Stimulated activated effector memory CD8-positive, alpha-beta T cell treated with anti-CD3 and anti-CD28 coated beads, Interleukin-12 subunit alpha, Interleukin-12 subunit beta, amount 100 ng/mL, for 72 hours (primary cell): ENCODE measurements around the gene MARCHF3.
"Not testable (repeated sequence)": the region's sequence is repeated elsewhere in the genome, so short reads cannot be mapped to it uniquely, and the experiment has no call there.

Experiments
- ATAC-seq: fragments of 150-1000 bp; cut with Tn5 transposase; 2 replicates; pipeline ENCODE4 v1.10.0; 2021
- DNase-seq, 2 donors: peaks; one replicate each; pipeline ENCODE4 v3.0.0; 2021 to 2022; ENCODE audit warnings: low spot score in 2 of 2
- H3K27ac Mint-ChIP-seq: one replicate; pipeline ENCODE4 v1.8.0; 2022; ENCODE audit warnings: mild to moderate bottlenecking, mixed read lengths
- H3K36me3 Mint-ChIP-seq: one replicate; pipeline ENCODE4 v1.8.0; 2022; ENCODE audit warnings: mild to moderate bottlenecking, mixed read lengths
- H3K4me1 Mint-ChIP-seq: one replicate; pipeline ENCODE4 v1.8.0; 2022; ENCODE audit warnings: mixed read lengths
- H3K4me3 Mint-ChIP-seq: one replicate; pipeline ENCODE4 v1.8.0; 2022; ENCODE audit warnings: mild to moderate bottlenecking, mixed read lengths
- H3K9me3 Mint-ChIP-seq: one replicate; pipeline ENCODE4 v1.8.0; 2022; ENCODE audit warnings: mixed read lengths

Gene MARCHF3

GRCh38 chr5:126915496-126915895, 114.9 kb downstream of the MARCHF3 start:
- ATAC-seq (peak; percentile 66), DNase-seq (no peak)
- H3K4me1 Mint-ChIP-seq = no peaks in the 10 kb centered on the region
- no peak overlapping the region for H3K4me3 Mint-ChIP-seq
- no peak overlapping the region for H3K27ac Mint-ChIP-seq
- H3K9me3 Mint-ChIP-seq = no peaks in the 10 kb centered on the region
- H3K36me3 Mint-ChIP-seq = no peaks in the 10 kb centered on the region

- no peak overlapping the region for H3K4me3 Mint-ChIP-seq
- H3K9me3 Mint-ChIP-seq = peaks cover 2% of the 10 kb centered on the region
- H3K36me3 Mint-ChIP-seq = no peaks in the 10 kb centered on the region
- DNase-seq = no peak
- H3K27ac Mint-ChIP-seq = no peak overlapping the region
- no peaks in the 10 kb centered on the region for H3K4me1 Mint-ChIP-seq
- ATAC-seq = no peak
Observed at GRCh38 chr5:126914801-126915436, 115.4 kb downstream of the MARCHF3 start.

DNA sequence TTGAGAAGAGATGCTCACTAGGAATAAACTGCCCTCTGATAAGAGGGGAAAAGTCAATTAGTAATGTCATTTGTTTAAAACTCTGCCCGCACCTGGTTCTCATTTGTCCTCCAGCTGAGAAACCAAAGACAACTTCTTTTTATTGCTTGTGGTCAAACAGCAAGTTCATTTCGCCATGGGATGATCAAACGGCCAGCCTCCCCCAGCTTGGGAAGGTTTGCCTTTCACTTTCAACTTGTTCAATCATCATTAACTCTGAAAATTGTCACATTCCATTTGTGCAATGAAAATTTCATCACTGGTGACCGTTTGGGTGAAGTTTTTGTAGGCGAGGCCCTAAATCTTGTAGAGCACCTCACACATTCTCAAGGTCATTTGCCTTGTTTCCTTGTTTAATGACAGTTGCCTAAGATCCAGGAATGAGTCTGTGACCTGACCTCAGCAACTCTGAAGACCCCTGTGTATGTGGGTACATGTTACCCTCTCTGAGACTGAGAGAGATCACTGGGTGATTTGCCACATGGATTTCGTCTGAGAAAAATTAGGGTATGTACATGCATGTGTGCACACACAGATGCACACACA, 117.7 kb downstream of the MARCHF3 start:
- Mint-ChIP-seq H3K27ac (no peak overlapping the region), H3K4me1 (no peaks in the 10 kb centered on the region), H3K36me3 (no peaks in the 10 kb centered on the region), H3K4me3 (no peak overlapping the region), H3K9me3 (peaks cover 8% of the 10 kb centered on the region)
- ATAC-seq (no peak), DNase-seq (no peak)

GRCh38 chr5:126911986-126912385, 118.4 kb downstream of the MARCHF3 start:
- Mint-ChIP-seq H3K4me3 (no peak overlapping the region), H3K27ac (no peak overlapping the region), H3K9me3 (peaks cover 8% of the 10 kb centered on the region), H3K36me3 (no peaks in the 10 kb centered on the region), H3K4me1 (no peaks in the 10 kb centered on the region)
- DNase-seq (no peak), ATAC-seq (no peak)

DNA sequence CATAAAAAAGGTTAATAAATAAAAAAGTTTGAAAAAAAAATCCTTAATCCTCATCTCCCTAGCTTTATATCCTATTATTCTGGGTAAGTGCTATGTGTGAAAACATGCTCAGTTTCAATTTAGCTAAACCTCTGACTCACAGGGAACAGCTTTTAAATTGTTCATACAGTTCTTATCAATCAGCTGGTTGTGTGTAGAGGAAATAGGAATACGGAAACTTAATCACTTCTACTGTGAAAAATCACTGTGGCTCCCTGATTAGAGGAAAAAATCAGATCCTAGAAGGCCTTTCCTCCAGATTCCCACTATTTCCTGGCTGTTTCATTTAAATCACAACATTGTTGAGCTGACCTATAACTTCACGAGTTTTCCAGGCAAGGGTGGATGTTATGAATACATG, 120.5 kb downstream of the MARCHF3 start:
- ATAC-seq (no peak), DNase-seq (no peak)
- Mint-ChIP-seq H3K4me3 (no peak overlapping the region), H3K27ac (no peak overlapping the region), H3K36me3 (no peaks in the 10 kb centered on the region), H3K9me3 (peaks cover 8% of the 10 kb centered on the region), H3K4me1 (no peaks in the 10 kb centered on the region)

DNA sequence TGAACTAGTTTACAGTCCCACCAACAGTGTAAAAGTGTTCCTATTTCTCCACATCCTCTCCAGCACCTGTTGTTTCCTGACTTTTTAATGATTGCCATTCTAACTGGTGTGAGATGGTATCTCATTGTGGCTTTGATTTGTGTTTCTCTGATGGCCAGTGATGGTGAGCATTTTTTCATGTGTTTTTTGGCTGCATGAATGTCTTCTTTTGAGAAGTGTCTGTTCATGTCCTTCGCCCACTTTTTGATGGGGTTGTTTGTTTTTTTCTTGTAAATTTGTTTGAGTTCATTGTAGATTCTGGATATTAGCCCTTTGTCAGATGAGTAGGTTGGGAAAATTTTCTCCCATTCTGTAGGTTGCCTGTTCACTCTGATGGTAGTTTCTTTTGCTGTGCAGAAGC, 126.0 kb downstream of the MARCHF3 start:
- not testable (repeated sequence) for H3K27ac Mint-ChIP-seq, DNase-seq, H3K9me3 Mint-ChIP-seq, H3K4me3 Mint-ChIP-seq, H3K4me1 Mint-ChIP-seq, H3K36me3 Mint-ChIP-seq, ATAC-seq

DNA sequence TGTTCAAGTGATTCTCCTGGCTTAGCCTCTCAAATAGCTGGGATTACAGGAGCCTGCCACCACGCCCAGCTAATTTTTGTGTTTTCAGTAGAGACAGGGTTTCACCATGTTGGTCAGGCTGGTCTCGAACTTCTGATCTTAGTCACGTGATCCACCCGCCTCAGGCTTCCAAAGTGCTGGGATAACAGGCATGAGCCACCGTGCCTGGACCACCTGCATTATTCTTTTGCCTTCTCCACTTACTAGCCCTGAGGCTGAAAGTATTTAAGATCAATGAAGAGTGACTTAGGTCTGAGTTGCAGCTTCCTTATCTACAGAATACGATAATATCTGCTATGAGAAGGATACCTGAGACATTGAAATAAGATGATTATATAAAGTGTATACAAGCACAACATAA, 129.6 kb downstream of the MARCHF3 start:
- Mint-ChIP-seq H3K4me1 (no peaks in the 10 kb centered on the region), H3K4me3 (no peak overlapping the region), H3K27ac (no peak overlapping the region), H3K36me3 (no peaks in the 10 kb centered on the region), H3K9me3 (no peaks in the 10 kb centered on the region)
- DNase-seq (no peak), ATAC-seq (no peak)

- DNase-seq (no peak), ATAC-seq (no peak)
- Mint-ChIP-seq H3K36me3 (no peaks in the 10 kb centered on the region), H3K4me3 (no peak overlapping the region), H3K4me1 (no peaks in the 10 kb centered on the region), H3K9me3 (no peaks in the 10 kb centered on the region), H3K27ac (no peak overlapping the region)
Observed at GRCh38 chr5:126899476-126899875, 130.9 kb downstream of the MARCHF3 start.

GRCh38 chr5:126897851-126898630, 132.3 kb downstream of the MARCHF3 start:
- no peak for DNase-seq
- Mint-ChIP-seq H3K4me1 (no peaks in the 10 kb centered on the region), H3K4me3 (no peak overlapping the region), H3K9me3 (no peaks in the 10 kb centered on the region), H3K27ac (no peak overlapping the region), H3K36me3 (no peaks in the 10 kb centered on the region)
- no peak for ATAC-seq

DNA sequence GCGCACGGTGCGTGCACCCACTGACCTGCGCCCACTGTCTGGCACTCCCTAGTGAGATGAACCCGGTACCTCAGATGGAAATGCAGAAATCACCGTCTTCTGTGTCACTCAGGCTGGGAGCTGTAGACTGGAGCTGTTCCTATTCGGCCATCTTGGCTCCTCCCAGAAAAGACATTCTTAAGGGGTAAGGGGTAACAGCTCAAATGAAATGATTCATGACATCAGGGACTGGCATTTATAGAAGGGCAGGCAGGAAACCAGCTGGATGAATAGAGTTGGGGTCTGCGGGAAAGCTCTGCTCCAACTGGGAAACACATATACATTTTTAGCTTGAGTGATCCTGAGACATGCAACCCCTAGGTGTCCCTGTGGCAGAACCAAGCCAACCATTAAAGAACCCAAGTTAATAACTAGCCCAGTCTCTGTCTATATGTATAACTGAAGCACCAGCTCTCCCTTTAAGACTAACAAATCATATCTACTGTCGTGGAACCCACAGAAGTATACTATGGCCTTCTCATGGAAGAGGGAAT, 134.1 kb downstream of the MARCHF3 start:
- Mint-ChIP-seq H3K27ac (no peak overlapping the region), H3K9me3 (no peaks in the 10 kb centered on the region), H3K4me1 (no peaks in the 10 kb centered on the region), H3K36me3 (no peaks in the 10 kb centered on the region), H3K4me3 (no peak overlapping the region)
- ATAC-seq (no peak), DNase-seq (no peak)

GRCh38 chr5:126895712-126896111, 134.6 kb downstream of the MARCHF3 start:
- not testable (repeated sequence) for ATAC-seq, H3K27ac Mint-ChIP-seq, H3K9me3 Mint-ChIP-seq, H3K4me1 Mint-ChIP-seq, H3K4me3 Mint-ChIP-seq, H3K36me3 Mint-ChIP-seq, DNase-seq

DNA sequence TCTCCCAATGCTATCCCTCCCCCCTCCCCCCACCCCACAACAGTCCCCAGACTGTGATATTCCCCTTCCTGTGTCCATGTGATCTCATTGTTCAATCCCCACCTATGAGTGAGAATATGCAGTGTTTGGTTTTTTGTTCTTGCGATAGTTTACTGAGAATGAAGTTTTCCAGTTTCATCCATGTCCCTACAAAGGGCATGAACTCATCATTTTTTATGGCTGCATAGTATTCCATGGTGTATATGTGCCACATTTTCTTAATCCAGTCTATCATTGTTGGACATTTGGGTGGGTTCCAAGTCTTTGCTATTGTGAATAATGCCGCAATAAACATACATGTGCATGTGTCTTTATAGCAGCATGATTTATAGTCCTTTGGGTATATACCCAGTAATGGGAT, 139.9 kb downstream of the MARCHF3 start:
- not testable (repeated sequence) for H3K4me1 Mint-ChIP-seq, H3K9me3 Mint-ChIP-seq, H3K27ac Mint-ChIP-seq, ATAC-seq, DNase-seq, H3K4me3 Mint-ChIP-seq, H3K36me3 Mint-ChIP-seq

DNA sequence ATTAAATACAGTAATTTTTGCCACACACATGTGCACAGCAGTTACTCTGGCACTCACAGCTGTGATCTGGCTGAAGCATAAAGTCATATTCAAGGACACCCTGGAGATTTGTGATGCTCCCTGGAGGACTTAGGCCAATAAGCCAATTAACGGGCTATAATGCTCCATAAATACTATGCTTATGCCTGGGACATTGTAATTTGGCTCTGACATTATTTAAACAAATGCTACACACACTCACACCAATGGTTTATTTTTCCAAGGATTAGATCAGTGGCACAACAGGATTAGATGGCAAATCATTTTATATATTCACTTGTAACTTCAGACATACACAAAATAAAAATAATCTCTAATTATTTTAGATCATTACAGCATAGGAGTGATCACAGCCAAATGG, 142.2 kb downstream of the MARCHF3 start:
- no peak overlapping the region for H3K27ac Mint-ChIP-seq
- DNase-seq = no peak
- no peak overlapping the region for H3K4me3 Mint-ChIP-seq
- ATAC-seq = no peak
- no peaks in the 10 kb centered on the region for H3K4me1 Mint-ChIP-seq
- H3K9me3 Mint-ChIP-seq = no peaks in the 10 kb centered on the region
- no peaks in the 10 kb centered on the region for H3K36me3 Mint-ChIP-seq

DNA sequence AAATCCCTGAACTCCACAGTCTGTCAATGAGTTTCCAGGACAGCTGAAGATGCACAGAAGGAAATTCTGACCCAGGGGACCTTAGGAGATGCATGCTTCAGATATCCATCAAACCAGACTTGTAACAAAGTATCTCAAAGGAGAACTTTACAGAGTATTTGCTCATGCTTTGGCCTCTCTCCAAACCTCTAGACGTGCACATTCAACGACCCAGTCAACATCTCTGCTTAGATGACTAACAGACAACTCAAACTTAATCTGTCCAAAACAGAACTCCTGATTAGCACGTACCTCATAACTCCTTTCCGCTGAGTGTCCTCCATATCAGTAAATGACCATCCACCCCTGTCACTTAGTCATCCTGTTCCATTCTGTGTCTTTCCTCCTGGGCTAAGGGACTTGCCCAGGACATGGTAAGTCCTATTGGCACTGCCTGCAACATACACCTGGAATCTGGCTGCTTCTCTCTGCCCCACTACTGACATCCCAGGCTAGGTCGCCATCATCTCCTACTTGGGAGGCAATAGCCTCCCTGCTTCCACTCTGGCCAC, 146.0 kb downstream of the MARCHF3 start:
- no peaks in the 10 kb centered on the region for H3K4me1 Mint-ChIP-seq
- ATAC-seq = no peak
- no peak overlapping the region for H3K27ac Mint-ChIP-seq
- no peak for DNase-seq
- no peaks in the 10 kb centered on the region for H3K36me3 Mint-ChIP-seq
- no peak overlapping the region for H3K4me3 Mint-ChIP-seq
- H3K9me3 Mint-ChIP-seq = no peaks in the 10 kb centered on the region

- Mint-ChIP-seq H3K4me1 (no peaks in the 10 kb centered on the region), H3K4me3 (no peak overlapping the region), H3K36me3 (no peaks in the 10 kb centered on the region), H3K27ac (no peak overlapping the region), H3K9me3 (no peaks in the 10 kb centered on the region)
- no peak for ATAC-seq
- no peak for DNase-seq
Observed at GRCh38 chr5:126883564-126884245, 146.7 kb downstream of the MARCHF3 start.
